ENCODE results near the gene PRKCG. TPM values are rescaled to one million over a fixed set of nuclear protein-coding genes. Genes with fewer than 3 reads are reported as not detected.

The PRKCG gene
- polyA plus RNA-seq, 3 donors = 0.01 TPM; not detected in 2

DNA sequence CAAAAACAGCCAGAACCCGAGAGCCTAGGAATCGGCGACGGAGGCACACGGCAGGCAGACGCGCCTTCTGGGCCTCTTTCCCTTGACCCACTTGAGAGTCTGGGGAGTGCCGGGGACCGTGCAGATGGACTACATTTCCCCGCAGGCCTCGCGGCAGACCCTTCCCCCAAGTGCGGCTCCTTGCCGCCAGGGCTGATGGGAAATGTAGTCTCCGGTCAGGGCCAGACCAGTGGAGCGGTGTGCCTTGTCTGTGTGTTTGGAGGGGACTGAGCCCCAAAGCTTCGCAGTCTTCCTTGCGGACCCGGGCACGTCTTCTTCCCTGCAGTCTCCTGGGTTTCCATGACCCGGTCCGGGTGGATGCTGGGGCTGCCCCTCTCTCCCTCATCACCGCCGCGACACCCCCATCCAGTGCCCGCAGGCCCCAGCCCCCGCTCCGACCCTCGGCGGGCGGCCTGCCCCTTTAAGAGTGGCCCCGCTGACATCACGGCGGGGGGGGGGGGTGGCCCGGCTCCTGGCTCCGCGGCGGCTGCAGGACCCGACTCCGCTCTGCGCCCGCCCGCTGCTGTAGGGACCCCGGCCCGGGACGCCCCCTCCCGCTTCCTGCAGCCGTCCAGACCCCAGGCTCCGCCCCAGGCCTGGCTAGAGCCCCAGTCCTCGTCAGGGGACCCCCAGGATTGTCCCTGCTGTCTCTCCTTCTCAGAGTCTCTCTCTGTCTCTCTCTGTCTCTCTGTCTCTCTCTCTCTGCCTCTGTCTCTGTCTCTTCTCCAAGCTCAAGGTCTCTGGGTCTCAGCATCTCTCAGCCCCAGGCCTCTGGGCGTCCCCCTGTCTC is 26.3 kb downstream of the PRKCG start:
- Mint-ChIP-seq H3K36me3 (peaks cover 14 to 23% of the 10 kb centered on the region in 2 donors), H3K4me3 (peak overlapping the region in 1 of 2 donors; percentile 97), H3K4me1 (peaks cover 27% of the 10 kb centered on the region), H3K27ac (no peak overlapping the region), H3K27me3 (ENCODE audit: low read depth in 3 of 3) (peaks cover 75 to 87% (median 84%) of the 10 kb centered on the region in 3 donors), H3K9me3 (peaks cover 0 to 35% (median 22%) of the 10 kb centered on the region in 7 donors)
- Histone ChIP-seq H3K27me3 (ENCODE audit: control insufficient read depth in 2 of 2, insufficient read depth in 2 of 2, low read length in 2 of 2) (peaks cover 32 to 75% of the 10 kb centered on the region in 2 donors), H3K27ac (ENCODE audit: low read depth in 1 of 2, low read length in 2 of 2) (no peak overlapping the region), H3K9me3 (replicated peaks in 1 of 2; ENCODE audit: control insufficient read depth in 1 of 2, insufficient read depth in 1 of 2, low read length in 2 of 2) (peaks cover 0 to 16% of the 10 kb centered on the region in 2 donors), H3K4me1 (ENCODE audit: control insufficient read depth in 1 of 2, insufficient read depth in 2 of 2, low read length in 2 of 2) (peaks cover 14 to 24% of the 10 kb centered on the region in 2 donors), H3K4me3 (replicated peaks in 1 of 3; ENCODE audit: low read depth in 2 of 3, low read length in 3 of 3) (no peak overlapping the region), H3K9ac (ENCODE audit: insufficient read depth, low read length, poor library complexity, severe bottlenecking) (no peak overlapping the region), H3K36me3 (replicated peaks in 1 of 2; ENCODE audit: control insufficient read depth in 1 of 2, insufficient read depth in 2 of 2, low read length in 2 of 2) (no peaks in the 10 kb centered on the region), H3K4me2 (replicated peaks; ENCODE audit: extremely low read depth, low read length, poor library complexity, severe bottlenecking) (peak overlapping the region; percentile 1), H2AFZ (ENCODE audit: insufficient read depth, low read depth, low read length, poor library complexity, severe bottlenecking) (no peak overlapping the region), H3K79me2 (ENCODE audit: insufficient read depth, low read length) (no peaks in the 10 kb centered on the region), H4K20me1 (ENCODE audit: insufficient read depth, low read length) (no peaks in the 10 kb centered on the region)
- intact Hi-C loops (cut with micrococcal nuclease) = no loop called here
- 5% methylated on average over 27 of the region's 51 CpGs for WGBS (ENCODE audit: insufficient coverage)
- TF ChIP-seq, protein P1, sequence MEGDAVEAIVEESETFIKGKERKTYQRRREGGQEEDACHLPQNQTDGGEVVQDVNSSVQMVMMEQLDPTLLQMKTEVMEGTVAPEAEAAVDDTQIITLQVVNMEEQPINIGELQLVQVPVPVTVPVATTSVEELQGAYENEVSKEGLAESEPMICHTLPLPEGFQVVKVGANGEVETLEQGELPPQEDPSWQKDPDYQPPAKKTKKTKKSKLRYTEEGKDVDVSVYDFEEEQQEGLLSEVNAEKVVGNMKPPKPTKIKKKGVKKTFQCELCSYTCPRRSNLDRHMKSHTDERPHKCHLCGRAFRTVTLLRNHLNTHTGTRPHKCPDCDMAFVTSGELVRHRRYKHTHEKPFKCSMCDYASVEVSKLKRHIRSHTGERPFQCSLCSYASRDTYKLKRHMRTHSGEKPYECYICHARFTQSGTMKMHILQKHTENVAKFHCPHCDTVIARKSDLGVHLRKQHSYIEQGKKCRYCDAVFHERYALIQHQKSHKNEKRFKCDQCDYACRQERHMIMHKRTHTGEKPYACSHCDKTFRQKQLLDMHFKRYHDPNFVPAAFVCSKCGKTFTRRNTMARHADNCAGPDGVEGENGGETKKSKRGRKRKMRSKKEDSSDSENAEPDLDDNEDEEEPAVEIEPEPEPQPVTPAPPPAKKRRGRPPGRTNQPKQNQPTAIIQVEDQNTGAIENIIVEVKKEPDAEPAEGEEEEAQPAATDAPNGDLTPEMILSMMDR (IDR thresholded peaks at IDR 0.05) = no peak
- DNase-seq = peak; percentile 24 to 40 (median 33)

DNA sequence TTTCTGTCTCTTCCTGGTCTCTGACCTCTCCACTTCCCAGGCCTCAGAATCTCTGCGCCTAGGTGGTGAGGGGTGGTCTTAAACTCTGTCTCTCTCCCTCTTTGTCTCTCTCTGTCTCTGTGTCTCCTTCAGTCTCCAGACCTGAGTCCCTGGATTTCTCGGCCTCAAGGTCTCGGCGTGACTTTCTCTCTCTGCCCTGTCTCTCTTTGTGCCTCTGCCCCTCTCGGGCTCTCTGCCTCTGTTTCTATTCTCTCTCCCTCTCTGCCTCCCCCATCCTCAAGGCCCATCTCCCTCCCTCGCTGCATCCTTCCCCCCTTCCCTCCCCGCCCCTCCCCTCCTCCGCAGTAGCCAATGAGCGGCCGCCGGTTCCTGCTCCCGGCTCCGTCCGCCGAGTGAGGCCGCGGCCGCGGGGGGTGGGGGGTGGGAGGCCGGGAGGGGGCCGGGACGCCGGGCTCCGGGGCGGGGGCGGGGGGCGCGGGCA is 27.0 kb downstream of the PRKCG start, which contains the start of gene CACNG7:
Gene CACNG7 (plus strand): TSS at position 344 of the 481 bp plus-strand sequence. CDS start 3,554 bp downstream, outside the sequence.
- no peaks in the 10 kb centered on the region for H4K20me1 ChIP-seq (ENCODE audit: insufficient read depth, low read length)
- peaks cover 32 to 75% of the 10 kb centered on the region in 2 donors for H3K27me3 ChIP-seq (ENCODE audit: control insufficient read depth in 2 of 2, insufficient read depth in 2 of 2, low read length in 2 of 2)
- TF ChIP-seq, protein P1 (IDR thresholded peaks at IDR 0.05) = no peak
- Mint-ChIP-seq H3K4me1 (peaks cover 27% of the 10 kb centered on the region), H3K36me3 (peaks cover 14 to 23% of the 10 kb centered on the region in 2 donors), H3K4me3 (peak within 1 kb of the TSS in 1 of 2 donors; percentile 97), H3K27ac (no peak within 1 kb of the TSS), H3K27me3 (ENCODE audit: low read depth in 3 of 3) (peaks cover 75 to 91% (median 84%) of the 10 kb centered on the region in 3 donors), H3K9me3 (peaks cover 0 to 35% (median 22%) of the 10 kb centered on the region in 7 donors)
- no peaks in the 10 kb centered on the region for H3K79me2 ChIP-seq (ENCODE audit: insufficient read depth, low read length)
- 5% methylated on average over 11 of the region's 28 CpGs for WGBS (ENCODE audit: insufficient coverage)
- H3K9ac ChIP-seq (ENCODE audit: insufficient read depth, low read length, poor library complexity, severe bottlenecking) = no peak within 1 kb of the TSS
- no peak for DNase-seq
- intact Hi-C loops (cut with micrococcal nuclease) = no loop called here
- peaks cover 0 to 16% of the 10 kb centered on the region in 2 donors for H3K9me3 ChIP-seq (replicated peaks in 1 of 2; ENCODE audit: control insufficient read depth in 1 of 2, insufficient read depth in 1 of 2, low read length in 2 of 2)
- no peak within 1 kb of the TSS for H3K4me3 ChIP-seq (replicated peaks in 1 of 3; ENCODE audit: low read depth in 2 of 3, low read length in 3 of 3)
- no peaks in the 10 kb centered on the region for H3K36me3 ChIP-seq (replicated peaks in 1 of 2; ENCODE audit: control insufficient read depth in 1 of 2, insufficient read depth in 2 of 2, low read length in 2 of 2)
- H3K4me1 ChIP-seq (ENCODE audit: control insufficient read depth in 1 of 2, insufficient read depth in 2 of 2, low read length in 2 of 2) = peaks cover 14 to 24% of the 10 kb centered on the region in 2 donors
- H3K4me2 ChIP-seq (replicated peaks; ENCODE audit: extremely low read depth, low read length, poor library complexity, severe bottlenecking) = peak within 1 kb of the TSS; percentile 1
- H2AFZ ChIP-seq (ENCODE audit: insufficient read depth, low read depth, low read length, poor library complexity, severe bottlenecking) = no peak within 1 kb of the TSS
- no peak within 1 kb of the TSS for H3K27ac ChIP-seq (ENCODE audit: low read depth in 1 of 2, low read length in 2 of 2)

Measured in CD14-positive monocyte (primary cell).